Left lung (tissue), 10 donors: ENCODE data around the gene RASSF4. TPM values are rescaled to one million over a fixed set of nuclear protein-coding genes. Genes with fewer than 3 reads are reported as not detected.

Experiments used
- ATAC-seq: fragments of 200-7000 bp; cut with Tn5 transposase; one replicate; pipeline ENCODE4 v1.9.1; 2020; ENCODE audit warnings: moderate library complexity
- DNase-seq, 4 donors: peaks; one replicate each; pipeline ENCODE4 v3.0.0-alpha.2; 2013 to 2020
- H3K27ac ChIP-seq, 2 donors: fragments of 200-600 bp; sonication (generic) in 1 of 2; one replicate each; pipeline versions ENCODE4 v1.5.0 to v1.8.0; 2020 to 2021
- H3K27me3 ChIP-seq, 2 donors: fragments of 200-600 bp; sonication (generic) in 1 of 2; one replicate each; pipeline versions ENCODE4 v1.5.0 to v1.8.0; 2020 to 2021
- H3K36me3 ChIP-seq, 2 donors: fragments of 200-600 bp; sonication (generic) in 1 of 2; one replicate each; pipeline versions ENCODE4 v1.5.0 to v1.8.0; 2020 to 2021
- H3K4me1 ChIP-seq, 2 donors: fragments of 200-600 bp; one replicate each; pipeline ENCODE4 v1.8.0; 2021
- H3K4me3 ChIP-seq, 2 donors: fragments of 200-600 bp; sonication (generic) in 1 of 2; one replicate each; pipeline versions ENCODE4 v1.5.0 to v1.8.0; 2020 to 2021; ENCODE audit warnings: mild to moderate bottlenecking in 1 of 2
- H3K9me3 ChIP-seq, 2 donors: fragments of 200-600 bp; sonication (generic) in 1 of 2; one replicate each; pipeline versions ENCODE4 v1.5.0 to v1.8.0; 2020 to 2021
- CTCF ChIP-seq, 2 donors: fragments of 200-600 bp; sonication (generic) in 1 of 2; IDR thresholded peaks; one replicate each; pipeline versions ENCODE4 v1.5.0 to v1.8.0; 2021; ENCODE audit warnings: antibody characterized with exemption in 2 of 2
- intact Hi-C, 2 donors: fragments of 100-400 bp; cut with DNase I; formaldehyde crosslinking; loops; one replicate each; pipeline versions ENCODE4 v1.11.2 to v1.14.2; 2022
- polyA plus RNA-seq, 6 donors: library from polyadenylated mRNA; unstranded; fragments of 120-200 nt; gene quantifications; one replicate each; pipeline ENCODE4 v1.2.1, GENCODE V29; 2013; ENCODE audit not compliant: insufficient read length in 6 of 6
- total RNA-seq, 2 donors: library from RNA; stranded (reverse); fragmentation: NEBNext Ultra II Directional; extraction: Animal tissue kit (Norgen Biotek cat#: 25700); gene quantifications; one replicate each; pipeline ENCODE4 v1.2.1, GENCODE V29; 2021
- donor health status: DM: no; HTN: yes; CAD: no.
- donor health status: DM: no; HTN: no; CAD: no.

RASSF4 gene
- total and polyA plus RNA-seq, 8 donors = 17.1 to 54.7 (median 20.7) TPM

DNA sequence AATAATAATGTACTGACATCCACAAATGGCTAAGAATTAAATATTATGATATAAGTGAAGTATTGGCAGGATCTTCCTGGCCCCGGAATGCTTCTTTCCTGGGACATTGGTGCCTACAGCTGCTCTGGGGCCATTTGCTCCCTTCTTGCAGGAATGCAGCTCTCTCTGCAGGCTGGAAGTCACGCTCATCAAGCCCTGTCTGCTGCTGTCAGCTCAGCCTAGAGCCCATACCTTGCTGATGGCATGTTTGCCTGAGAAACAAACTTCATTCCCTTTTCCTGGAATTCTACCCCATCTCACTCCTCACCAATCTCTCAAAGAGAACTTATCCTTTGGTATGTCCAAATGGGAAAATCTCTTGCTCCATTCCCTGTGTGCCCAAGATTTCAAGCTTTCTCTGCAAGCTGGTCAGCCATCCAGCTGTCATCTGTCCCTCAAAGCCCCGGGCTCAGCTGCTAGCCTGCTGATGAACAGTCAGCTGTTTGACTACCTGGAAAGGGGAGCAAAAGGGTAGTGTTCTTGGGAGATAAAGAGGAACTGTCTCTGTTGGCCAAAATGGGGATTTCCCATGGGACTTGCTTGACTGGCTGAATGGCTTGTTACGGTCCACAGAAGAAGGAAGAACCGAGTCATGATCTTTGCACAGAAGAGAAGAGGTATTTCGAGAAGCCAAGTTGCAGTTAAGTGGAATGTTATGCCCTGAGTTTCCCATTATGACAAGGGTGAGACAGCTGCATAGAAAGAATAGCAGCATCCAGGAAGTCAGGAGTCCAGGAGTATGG lies 12.0 kb upstream of the RASSF4 start:
- no peaks in the 10 kb centered on the region for H3K36me3 ChIP-seq
- H3K27me3 ChIP-seq = no peaks in the 10 kb centered on the region
- no peak for TF ChIP-seq CTCF (IDR thresholded peaks at IDR 0.05)
- DNase-seq = no peak
- H3K9me3 ChIP-seq = peaks cover 0 to 7% of the 10 kb centered on the region in 2 donors
- intact Hi-C loops = no loop called here
- H3K4me1 ChIP-seq = peaks cover 0 to 54% of the 10 kb centered on the region in 2 donors
- ATAC-seq = peak; percentile 74
- peak overlapping the region in 1 of 2 donors; percentile 81 for H3K27ac ChIP-seq
- no peak overlapping the region for H3K4me3 ChIP-seq

- Histone ChIP-seq H3K9me3 (peaks cover 0 to 7% of the 10 kb centered on the region in 2 donors), H3K4me1 (peaks cover 0 to 54% of the 10 kb centered on the region in 2 donors), H3K27ac (peak overlapping the region in 1 of 2 donors; percentile 81), H3K27me3 (no peaks in the 10 kb centered on the region), H3K4me3 (no peak overlapping the region), H3K36me3 (no peaks in the 10 kb centered on the region)
- DNase-seq (no peak), ATAC-seq (peak; percentile 26)
- intact Hi-C loops = no loop called here
- no peak for TF ChIP-seq CTCF (IDR thresholded peaks at IDR 0.05)
Observed at GRCh38 chr10:44948642-44949041, 11.0 kb upstream of the RASSF4 start.

- no peak for DNase-seq
- peaks cover 0 to 5% of the 10 kb centered on the region in 2 donors for H3K9me3 ChIP-seq
- TF ChIP-seq CTCF (IDR thresholded peaks at IDR 0.05) = no peak
- intact Hi-C loops = no loop called here
- peaks cover 0 to 54% of the 10 kb centered on the region in 2 donors for H3K4me1 ChIP-seq
- no peak for ATAC-seq
- H3K4me3 ChIP-seq = no peak overlapping the region
- H3K27me3 ChIP-seq = no peaks in the 10 kb centered on the region
- no peaks in the 10 kb centered on the region for H3K36me3 ChIP-seq
- peak overlapping the region in 1 of 2 donors; percentile 81 for H3K27ac ChIP-seq
Observed at GRCh38 chr10:44949127-44949802, 10.3 kb upstream of the RASSF4 start.

- no peaks in the 10 kb centered on the region for H3K27me3 ChIP-seq
- peaks cover 0 to 54% of the 10 kb centered on the region in 2 donors for H3K4me1 ChIP-seq
- H3K36me3 ChIP-seq = no peaks in the 10 kb centered on the region
- no peak for ATAC-seq
- no peak overlapping the region for H3K4me3 ChIP-seq
- DNase-seq = no peak
- H3K9me3 ChIP-seq = no peaks in the 10 kb centered on the region
- H3K27ac ChIP-seq = no peak overlapping the region
- no peak for TF ChIP-seq CTCF (IDR thresholded peaks at IDR 0.05)
- intact Hi-C loops = no loop called here
Observed at GRCh38 chr10:44949915-44950314, 9.7 kb upstream of the RASSF4 start.
